HEK293 (cell line): ENCODE measurements around the gene ATP2A3.

Experiments used
- CTCF ChIA-PET: fragments of 350-600 bp; formaldehyde crosslinking; extraction: SDS; loops from one replicate; lab custom pipeline; 2021; ENCODE audit warnings: antibody characterized with exemption; lab: Yijun Ruan, JAX
- POLR2A ChIA-PET: fragments of 300-600 bp; formaldehyde crosslinking; extraction: SDS; loops from one replicate; lab custom pipeline; 2020; ENCODE audit warnings: antibody characterized with exemption, inconsistent platforms; lab: Yijun Ruan, JAX
- H3K27ac ChIP-seq: fragments of 200-500 bp; sonication (Bioruptor generic); 2 replicates; pipeline ENCODE4 v1.5.1; 2014; ENCODE audit warnings: low read depth, low read length, control low read depth, inconsistent platforms; ENCODE audit errors: extremely low read depth
- H3K36me3 ChIP-seq, 2 experiments: fragments of 200-500 bp in 1 of 2; sonication (Bioruptor generic) in 1 of 2; 1 replicate in 1 of 2; 2 replicates in 1 of 2; pipeline ENCODE4 v1.5.1; 2014 to 2017; ENCODE audit warnings: inconsistent platforms in 2 of 2, low read length in 2 of 2; ENCODE audit not compliant: control insufficient read depth in 2 of 2, insufficient read depth in 1 of 2
- H3K4me1 ChIP-seq: fragments of 200-500 bp; sonication (Bioruptor generic); 2 replicates; pipeline ENCODE4 v1.5.1; 2014; ENCODE audit warnings: mild to moderate bottlenecking, low read length, inconsistent platforms; ENCODE audit not compliant: control insufficient read depth, insufficient read depth
- H3K4me3 ChIP-seq: 2 replicates; pipeline ENCODE4 v1.5.1; 2011; ENCODE audit warnings: low read depth, mild to moderate bottlenecking, control low read depth, low read length, moderate library complexity
- H3K9me3 ChIP-seq: fragments of 200-500 bp; sonication (Bioruptor generic); 2 replicates; pipeline ENCODE4 v1.5.1; 2014; ENCODE audit warnings: low read depth, low read length, inconsistent platforms; ENCODE audit not compliant: control insufficient read depth, insufficient read depth
- ZNF121 ChIP-seq: fragments of 450-650 bp; formaldehyde crosslinking; IDR thresholded peaks from 2 replicates; pipeline ENCODE4 v1.5.1; 2016; ENCODE audit warnings: missing biosample characterization, missing genetic modification characterization
- ZNF341 ChIP-seq: fragments of 450-650 bp; formaldehyde crosslinking; IDR thresholded peaks from 2 replicates; pipeline ENCODE4; 2016; ENCODE audit warnings: low read depth, missing biosample characterization, missing genetic modification characterization

Gene ATP2A3

GRCh38 chr17:3875317-3875716 lies 88.9 kb downstream of the ATP2A3 start:
- ChIA-PET CTCF (interaction anchor here (1.7 kb wide), 1 partner anchor 12 kb away, joined by 6 read pairs; no protein-coding TSS in a partner anchor), POLR2A (no interaction called here)
- no peak overlapping the region for H3K27ac ChIP-seq
- H3K4me3 ChIP-seq = no peak overlapping the region
- TF ChIP-seq ZNF121 (tag by site-specific recombination) = peak; percentile 84
- TF ChIP-seq ZNF341 (tag by site-specific recombination) = no peak
- peaks cover 25 to 79% of the 10 kb centered on the region in 2 experiments; a peak in 2 of 3 replicates for H3K36me3 ChIP-seq
- H3K9me3 ChIP-seq = no peaks in the 10 kb centered on the region
- no peaks in the 10 kb centered on the region for H3K4me1 ChIP-seq
